Loucy (cell line): ENCODE data around the gene NMNAT2.

ENCODE experiments used
- H2AFZ ChIP-seq: fragments of 200-600 bp; sonication (generic); 2 replicates; pipeline ENCODE4 v1.6.0; 2016; ENCODE audit warnings: antibody characterized with exemption, mild to moderate bottlenecking, low read length, moderate library complexity
- H3F3A ChIP-seq: fragments of 200-600 bp; 2 replicates; pipeline ENCODE4 v1.6.0; 2016; ENCODE audit warnings: antibody characterized with exemption, low read depth, mild to moderate bottlenecking
- H3K27me3 ChIP-seq: fragments of 200-600 bp; sonication (generic); 2 replicates; pipeline ENCODE4 v1.6.1; 2014; ENCODE audit warnings: low read length, mild to moderate bottlenecking; ENCODE audit not compliant: insufficient read depth, poor library complexity, severe bottlenecking
- H3K36me3 ChIP-seq: fragments of 200-600 bp; sonication (generic); 2 replicates; pipeline ENCODE4 v1.6.1; 2016; ENCODE audit warnings: low read length; ENCODE audit not compliant: insufficient read depth
- H3K4me1 ChIP-seq: fragments of 200-600 bp; sonication (generic); 2 replicates; pipeline ENCODE4 v1.5.1; 2014; ENCODE audit warnings: low read length, mild to moderate bottlenecking; ENCODE audit not compliant: insufficient read depth, poor library complexity, severe bottlenecking
- H3K4me2 ChIP-seq: fragments of 200-600 bp; sonication (generic); 2 replicates; pipeline ENCODE4 v1.6.0; 2014; ENCODE audit warnings: antibody characterized with exemption, low read length, low read depth, mild to moderate bottlenecking; ENCODE audit not compliant: poor library complexity, severe bottlenecking
- H3K4me3 ChIP-seq: fragments of 200-600 bp; sonication (generic); 2 replicates; pipeline ENCODE4 v1.5.1; 2014; ENCODE audit warnings: low read length, mild to moderate bottlenecking, mixed read lengths; ENCODE audit not compliant: poor library complexity, severe bottlenecking
- H3K79me2 ChIP-seq: fragments of 200-600 bp; sonication (generic); 2 replicates; pipeline ENCODE4 v1.6.1; 2014; ENCODE audit warnings: low read length; ENCODE audit not compliant: insufficient read depth
- H3K9ac ChIP-seq: fragments of 200-600 bp; sonication (generic); 2 replicates; pipeline ENCODE4 v1.6.0; 2014; ENCODE audit warnings: mild to moderate bottlenecking, low read depth, low read length, moderate library complexity; ENCODE audit not compliant: poor library complexity, severe bottlenecking
- H3K9me2 ChIP-seq: fragments of 200-600 bp; sonication (generic); replicated peaks from 2 replicates; pipeline ENCODE4 v1.6.1; 2016; ENCODE audit warnings: low read depth, low read length, mixed read lengths
- H3K9me3 ChIP-seq: fragments of 200-600 bp; sonication (generic); 2 replicates; pipeline ENCODE4 v1.6.1; 2014; ENCODE audit warnings: mild to moderate bottlenecking, antibody characterized with exemption, low read length, low read depth; ENCODE audit not compliant: insufficient read depth
- H4K20me1 ChIP-seq: fragments of 200-600 bp; sonication (generic); 2 replicates; pipeline ENCODE4 v1.6.0; 2014; ENCODE audit warnings: antibody characterized with exemption, low read length, mild to moderate bottlenecking; ENCODE audit not compliant: insufficient read depth, poor library complexity, severe bottlenecking
- EZH2phosphoT487 ChIP-seq: fragments of 200-600 bp; IDR thresholded peaks from 2 replicates; pipeline ENCODE4 v1.6.1; 2018; ENCODE audit warnings: antibody characterized with exemption, mild to moderate bottlenecking, moderate library complexity, borderline replicate concordance
- TF ChIP-seq, protein P1 (sequence below): fragments of 200-600 bp; sonication (generic); conservative IDR thresholded peaks from 2 replicates; pipeline ENCODE4 v1.5.1; 2014; ENCODE audit warnings: mild to moderate bottlenecking, antibody characterized with exemption, low read length

The NMNAT2 gene

DNA sequence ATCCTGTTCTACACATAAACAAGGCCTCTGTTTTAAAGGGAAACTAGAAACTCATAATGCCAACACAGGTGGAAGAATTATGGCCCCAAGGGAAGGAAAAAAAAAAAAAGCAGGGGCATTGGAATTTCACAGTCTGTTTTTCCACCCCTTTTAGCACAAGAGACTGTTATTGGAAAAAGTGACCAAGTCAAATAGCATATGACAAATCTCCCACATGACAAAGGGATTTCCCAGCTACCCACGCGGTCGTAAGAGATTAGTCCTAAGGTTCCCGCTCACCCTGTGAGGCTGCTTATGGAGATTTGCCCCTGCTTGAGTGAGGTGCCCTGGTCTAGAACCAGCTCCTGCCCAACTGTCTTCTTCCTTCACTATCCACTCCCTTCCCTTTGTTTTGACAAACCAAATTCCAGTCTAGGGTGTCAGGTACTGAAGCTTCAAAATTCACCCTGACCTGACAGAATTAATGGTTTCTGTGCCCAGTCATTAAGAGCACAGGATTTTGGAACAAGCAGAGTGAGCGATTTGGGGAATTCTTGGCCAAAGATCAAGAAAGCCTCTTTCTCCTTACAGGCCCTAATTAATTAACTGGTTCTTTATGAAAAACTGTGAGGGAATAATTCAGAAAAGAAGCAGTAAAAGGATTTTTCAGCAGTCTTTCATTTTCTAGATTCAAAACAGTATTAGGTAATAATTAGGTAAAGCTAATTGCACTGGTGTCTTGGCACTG, 107.3 kb downstream of the NMNAT2 start:
- Histone ChIP-seq H4K20me1 (no peaks in the 10 kb centered on the region), H2AFZ (no peak overlapping the region), H3K79me2 (no peaks in the 10 kb centered on the region), H3F3A (no peaks in the 10 kb centered on the region), H3K9me2 (no peaks in the 10 kb centered on the region), H3K4me1 (peaks cover 5% of the 10 kb centered on the region), H3K4me2 (no peak overlapping the region), H3K9me3 (no peaks in the 10 kb centered on the region), H3K36me3 (no peaks in the 10 kb centered on the region), H3K9ac (no peak overlapping the region), H3K4me3 (no peak overlapping the region), H3K27me3 (no peaks in the 10 kb centered on the region)
- no peak for TF ChIP-seq EZH2phosphoT487
- TF ChIP-seq, protein P1, sequence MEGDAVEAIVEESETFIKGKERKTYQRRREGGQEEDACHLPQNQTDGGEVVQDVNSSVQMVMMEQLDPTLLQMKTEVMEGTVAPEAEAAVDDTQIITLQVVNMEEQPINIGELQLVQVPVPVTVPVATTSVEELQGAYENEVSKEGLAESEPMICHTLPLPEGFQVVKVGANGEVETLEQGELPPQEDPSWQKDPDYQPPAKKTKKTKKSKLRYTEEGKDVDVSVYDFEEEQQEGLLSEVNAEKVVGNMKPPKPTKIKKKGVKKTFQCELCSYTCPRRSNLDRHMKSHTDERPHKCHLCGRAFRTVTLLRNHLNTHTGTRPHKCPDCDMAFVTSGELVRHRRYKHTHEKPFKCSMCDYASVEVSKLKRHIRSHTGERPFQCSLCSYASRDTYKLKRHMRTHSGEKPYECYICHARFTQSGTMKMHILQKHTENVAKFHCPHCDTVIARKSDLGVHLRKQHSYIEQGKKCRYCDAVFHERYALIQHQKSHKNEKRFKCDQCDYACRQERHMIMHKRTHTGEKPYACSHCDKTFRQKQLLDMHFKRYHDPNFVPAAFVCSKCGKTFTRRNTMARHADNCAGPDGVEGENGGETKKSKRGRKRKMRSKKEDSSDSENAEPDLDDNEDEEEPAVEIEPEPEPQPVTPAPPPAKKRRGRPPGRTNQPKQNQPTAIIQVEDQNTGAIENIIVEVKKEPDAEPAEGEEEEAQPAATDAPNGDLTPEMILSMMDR = no peak

GRCh38 chr1:183308719-183309118, 109.5 kb downstream of the NMNAT2 start:
- no peaks in the 10 kb centered on the region for H3K9me3 ChIP-seq
- no peaks in the 10 kb centered on the region for H3F3A ChIP-seq
- no peaks in the 10 kb centered on the region for H3K27me3 ChIP-seq
- no peak overlapping the region for H3K9ac ChIP-seq
- H3K4me1 ChIP-seq = peaks cover 5% of the 10 kb centered on the region
- H3K36me3 ChIP-seq = no peaks in the 10 kb centered on the region
- no peak overlapping the region for H3K4me2 ChIP-seq
- no peak overlapping the region for H2AFZ ChIP-seq
- TF ChIP-seq, protein P1 = no peak
- TF ChIP-seq EZH2phosphoT487 = no peak
- no peaks in the 10 kb centered on the region for H3K9me2 ChIP-seq
- H3K4me3 ChIP-seq = no peak overlapping the region
- no peaks in the 10 kb centered on the region for H3K79me2 ChIP-seq
- no peaks in the 10 kb centered on the region for H4K20me1 ChIP-seq

GRCh38 chr1:183306317-183307042, 111.7 kb downstream of the NMNAT2 start:
- peaks cover 13% of the 10 kb centered on the region for H3K4me1 ChIP-seq
- no peak overlapping the region for H3K4me3 ChIP-seq
- no peaks in the 10 kb centered on the region for H3K9me2 ChIP-seq
- peak overlapping the region; percentile 10 for H3K4me2 ChIP-seq
- no peaks in the 10 kb centered on the region for H3K9me3 ChIP-seq
- no peaks in the 10 kb centered on the region for H3F3A ChIP-seq
- TF ChIP-seq, protein P1 = peak; percentile 73
- no peak for TF ChIP-seq EZH2phosphoT487
- H2AFZ ChIP-seq = peak overlapping the region; percentile 56
- no peaks in the 10 kb centered on the region for H3K36me3 ChIP-seq
- H3K79me2 ChIP-seq = no peaks in the 10 kb centered on the region
- no peaks in the 10 kb centered on the region for H4K20me1 ChIP-seq
- H3K27me3 ChIP-seq = no peaks in the 10 kb centered on the region
- no peak overlapping the region for H3K9ac ChIP-seq
